PC-9 (cell line): ENCODE data around the gene AMZ1.

Experiments
- CTCF ChIP-seq: fragments of 200-600 bp; sonication (generic); conservative IDR thresholded peaks from 2 replicates; pipeline ENCODE4 v1.6.1; 2017; ENCODE audit warnings: mixed run types, antibody characterized with exemption, mild to moderate bottlenecking, moderate library complexity
- EZH2 ChIP-seq: fragments of 200-600 bp; sonication (generic); IDR thresholded peaks from 2 replicates; pipeline ENCODE4 v1.8.0; 2017; ENCODE audit warnings: antibody characterized with exemption, low read depth

GRCh38 chr7:2645274-2645868, 42.6 kb upstream of the AMZ1 start:
- TF ChIP-seq CTCF (no peak), EZH2 (no peak)
